HG03469 (cell line): ENCODE results near the gene RREB1.

Experiments used
- ATAC-seq: cut with Tn5 transposase; IDR thresholded peaks from one replicate; pipeline ENCODE4 v1.9.1; 2021; ENCODE audit warnings: mild to moderate bottlenecking, moderate library complexity, moderate number of reproducible peaks; ENCODE audit not compliant: unreplicated experiment

Gene RREB1, protein sequence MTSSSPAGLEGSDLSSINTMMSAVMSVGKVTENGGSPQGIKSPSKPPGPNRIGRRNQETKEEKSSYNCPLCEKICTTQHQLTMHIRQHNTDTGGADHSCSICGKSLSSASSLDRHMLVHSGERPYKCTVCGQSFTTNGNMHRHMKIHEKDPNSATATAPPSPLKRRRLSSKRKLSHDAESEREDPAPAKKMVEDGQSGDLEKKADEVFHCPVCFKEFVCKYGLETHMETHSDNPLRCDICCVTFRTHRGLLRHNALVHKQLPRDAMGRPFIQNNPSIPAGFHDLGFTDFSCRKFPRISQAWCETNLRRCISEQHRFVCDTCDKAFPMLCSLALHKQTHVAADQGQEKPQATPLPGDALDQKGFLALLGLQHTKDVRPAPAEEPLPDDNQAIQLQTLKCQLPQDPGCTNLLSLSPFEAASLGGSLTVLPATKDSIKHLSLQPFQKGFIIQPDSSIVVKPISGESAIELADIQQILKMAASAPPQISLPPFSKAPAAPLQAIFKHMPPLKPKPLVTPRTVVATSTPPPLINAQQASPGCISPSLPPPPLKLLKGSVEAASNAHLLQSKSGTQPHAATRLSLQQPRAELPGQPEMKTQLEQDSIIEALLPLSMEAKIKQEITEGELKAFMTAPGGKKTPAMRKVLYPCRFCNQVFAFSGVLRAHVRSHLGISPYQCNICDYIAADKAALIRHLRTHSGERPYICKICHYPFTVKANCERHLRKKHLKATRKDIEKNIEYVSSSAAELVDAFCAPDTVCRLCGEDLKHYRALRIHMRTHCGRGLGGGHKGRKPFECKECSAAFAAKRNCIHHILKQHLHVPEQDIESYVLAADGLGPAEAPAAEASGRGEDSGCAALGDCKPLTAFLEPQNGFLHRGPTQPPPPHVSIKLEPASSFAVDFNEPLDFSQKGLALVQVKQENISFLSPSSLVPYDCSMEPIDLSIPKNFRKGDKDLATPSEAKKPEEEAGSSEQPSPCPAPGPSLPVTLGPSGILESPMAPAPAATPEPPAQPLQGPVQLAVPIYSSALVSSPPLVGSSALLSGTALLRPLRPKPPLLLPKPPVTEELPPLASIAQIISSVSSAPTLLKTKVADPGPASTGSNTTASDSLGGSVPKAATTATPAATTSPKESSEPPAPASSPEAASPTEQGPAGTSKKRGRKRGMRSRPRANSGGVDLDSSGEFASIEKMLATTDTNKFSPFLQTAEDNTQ (N-terminal part only)

DNA sequence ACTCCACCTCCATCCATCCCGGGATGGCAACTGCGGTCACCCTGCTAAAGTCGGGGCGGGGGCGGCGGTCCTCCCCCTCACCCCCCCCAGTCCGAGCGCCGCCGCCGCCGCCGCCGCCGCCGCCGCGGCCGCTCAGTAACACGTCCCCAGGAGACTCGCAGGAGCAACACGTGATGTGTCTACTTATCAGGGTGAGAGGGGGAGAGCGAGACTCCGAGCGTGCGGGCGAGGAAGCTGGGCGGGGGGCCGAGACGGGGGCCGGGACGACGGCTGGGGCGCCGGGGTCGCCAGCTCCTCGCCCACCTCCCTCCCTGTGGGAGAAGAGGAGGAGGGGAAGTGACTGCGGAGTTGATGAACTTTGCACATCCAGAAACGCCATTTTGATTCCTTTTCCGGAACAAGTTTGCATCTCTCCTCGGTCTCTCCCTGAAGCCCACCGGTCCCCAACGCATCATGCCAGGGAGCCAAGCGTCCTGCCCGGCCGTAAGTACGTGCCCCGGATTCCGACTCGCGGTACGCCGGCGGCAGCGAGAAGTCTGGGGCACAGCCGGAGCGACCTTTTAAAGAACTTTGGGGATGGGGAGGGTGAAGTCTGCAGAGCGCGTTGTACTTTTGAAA is at the start of gene RREB1:
TSS of gene RREB1 (plus strand) at position 384 of the 618 bp plus-strand sequence. CDS start 73,951 bp downstream, outside the sequence.
- peak; percentile 38 for ATAC-seq

DNA sequence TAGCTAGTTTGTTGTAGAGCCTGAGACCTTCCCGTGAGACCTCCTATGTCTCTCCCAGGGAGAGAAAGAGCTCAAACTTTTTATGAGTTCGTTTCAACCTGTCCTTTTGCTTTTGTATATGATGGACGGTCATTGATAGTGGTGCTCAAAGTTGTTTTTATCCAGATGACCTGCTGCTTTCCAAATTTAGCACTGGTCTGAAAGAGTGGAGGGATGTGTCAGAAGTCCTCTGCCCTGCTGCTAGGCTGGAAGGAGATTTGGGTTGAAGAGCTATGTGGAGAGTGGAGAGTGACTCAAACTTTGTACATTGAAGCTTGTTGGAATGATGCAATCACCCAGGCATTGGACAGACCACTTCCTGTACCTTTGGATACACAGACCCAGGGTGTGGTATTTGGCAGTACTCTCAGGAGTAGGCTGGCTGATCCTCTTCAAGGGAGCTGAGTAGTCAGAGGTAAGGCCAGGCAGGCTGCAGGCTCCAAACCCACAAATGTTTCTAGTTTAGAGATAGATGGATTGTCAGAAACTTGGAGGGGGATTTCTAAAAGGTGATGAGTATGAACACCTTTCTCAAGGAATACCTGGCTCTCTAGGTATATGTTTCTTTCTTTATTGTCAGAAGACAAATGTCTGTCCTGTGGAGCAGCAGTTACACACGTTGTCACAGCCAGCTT is 49.4 kb upstream of the RREB1 start:
- no peak for ATAC-seq

DNA sequence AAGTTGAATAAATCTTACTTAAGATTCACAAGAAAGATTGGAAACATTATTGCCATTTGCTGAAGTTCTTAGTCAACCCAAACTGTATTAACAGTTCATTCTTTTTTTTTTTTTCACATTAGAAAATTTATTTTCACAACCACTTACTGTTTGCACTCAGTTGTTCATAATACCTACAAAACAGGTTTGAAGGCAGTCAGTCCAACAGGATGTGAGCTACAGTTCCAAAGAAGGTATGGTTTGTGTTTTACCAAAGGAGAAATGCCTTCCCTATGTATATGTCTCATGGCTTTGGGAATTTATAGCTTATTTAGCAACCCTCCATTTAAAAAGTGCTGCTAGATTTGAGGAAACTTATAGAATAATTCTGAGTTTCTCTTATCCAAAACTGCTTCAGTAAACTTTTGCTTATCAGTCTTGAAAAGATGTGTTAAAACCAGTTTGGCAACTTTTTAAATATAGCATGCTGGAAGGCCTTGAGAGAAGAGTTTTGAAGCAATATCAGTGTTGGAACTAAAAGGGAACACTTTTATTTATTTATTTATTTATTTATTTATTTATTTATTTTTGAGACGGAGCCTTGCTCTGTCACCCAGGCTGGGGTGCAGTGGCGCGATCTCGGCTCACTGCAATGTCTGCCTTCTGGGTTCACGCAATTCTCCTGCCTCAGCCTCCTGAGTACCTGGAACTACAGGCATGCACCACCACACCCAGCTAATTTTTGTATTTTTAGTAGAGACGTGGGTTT is 46.8 kb upstream of the RREB1 start:
- ATAC-seq, result no peak

DNA sequence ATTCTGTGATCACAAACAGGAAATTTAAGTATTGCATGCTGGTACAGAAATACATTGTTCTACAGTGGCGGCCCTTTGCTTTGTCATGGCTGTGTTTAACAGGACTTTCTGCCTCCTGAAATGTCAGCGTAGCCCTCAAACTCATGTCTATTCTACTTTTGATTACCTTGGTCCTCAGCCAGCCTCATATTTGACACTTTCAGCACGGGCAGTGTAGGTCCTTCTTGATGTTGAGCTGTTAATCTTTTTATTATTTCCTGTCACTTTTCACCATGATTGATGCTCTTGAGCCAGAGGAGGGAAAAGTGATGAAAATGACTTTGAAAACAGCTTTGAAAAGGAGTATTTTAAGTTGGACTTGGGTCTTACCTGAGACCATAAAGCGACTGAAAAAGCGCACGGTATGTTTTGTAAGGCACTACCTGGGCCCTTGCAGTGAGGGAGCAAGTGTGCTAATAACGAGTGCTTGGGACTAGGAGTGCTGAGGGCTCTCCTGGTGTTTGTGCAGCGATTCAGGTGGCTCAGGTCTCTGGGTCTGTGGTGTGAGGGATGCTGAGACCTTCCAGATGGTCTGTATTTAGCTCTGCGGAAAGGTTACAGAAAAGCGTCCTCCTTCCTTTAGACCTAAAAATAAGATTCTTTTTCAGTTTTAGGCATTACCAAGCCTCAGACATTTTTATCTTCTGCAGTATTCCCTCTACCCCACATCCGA is 45.2 kb upstream of the RREB1 start:
- no peak for ATAC-seq

DNA sequence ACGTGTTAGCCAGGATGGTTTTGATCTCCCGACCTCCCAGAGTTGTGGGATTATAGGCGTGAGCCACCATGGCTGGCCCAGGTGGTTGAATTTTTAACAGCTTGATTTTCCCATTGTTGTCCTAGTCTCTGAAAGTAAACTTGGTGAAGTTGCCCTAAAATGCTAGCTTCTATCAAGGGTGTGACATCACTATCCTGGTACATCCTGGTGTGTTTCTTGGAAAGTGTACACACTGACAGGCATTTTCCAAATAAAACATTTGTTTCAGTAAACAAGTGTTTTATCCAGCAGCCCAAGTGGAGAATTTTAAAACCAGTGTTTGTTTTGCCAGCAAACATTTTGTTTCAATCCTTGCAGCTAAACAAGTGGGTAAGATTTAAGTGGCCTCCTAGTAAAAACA is 40.5 kb upstream of the RREB1 start:
- no peak for ATAC-seq

DNA sequence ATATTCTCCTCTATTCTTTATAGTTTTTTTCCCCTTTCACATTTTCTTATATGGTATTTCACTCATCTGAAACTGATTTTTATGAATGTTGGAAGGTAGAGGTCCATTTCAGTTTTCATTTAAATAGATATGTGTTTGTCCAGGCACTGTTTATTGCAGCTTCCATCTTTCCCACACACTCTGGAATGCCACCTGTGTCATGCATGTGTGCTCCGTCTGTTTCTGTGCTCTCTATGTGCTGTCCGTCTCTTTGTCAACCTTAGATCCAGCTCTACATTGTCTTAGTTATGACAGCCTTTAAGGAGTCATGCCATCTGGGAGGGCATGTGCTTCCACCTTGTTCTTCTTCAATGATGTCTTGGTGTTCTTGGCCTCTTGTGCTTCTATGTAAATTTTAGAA is 36.4 kb upstream of the RREB1 start:
- ATAC-seq, result no peak

DNA sequence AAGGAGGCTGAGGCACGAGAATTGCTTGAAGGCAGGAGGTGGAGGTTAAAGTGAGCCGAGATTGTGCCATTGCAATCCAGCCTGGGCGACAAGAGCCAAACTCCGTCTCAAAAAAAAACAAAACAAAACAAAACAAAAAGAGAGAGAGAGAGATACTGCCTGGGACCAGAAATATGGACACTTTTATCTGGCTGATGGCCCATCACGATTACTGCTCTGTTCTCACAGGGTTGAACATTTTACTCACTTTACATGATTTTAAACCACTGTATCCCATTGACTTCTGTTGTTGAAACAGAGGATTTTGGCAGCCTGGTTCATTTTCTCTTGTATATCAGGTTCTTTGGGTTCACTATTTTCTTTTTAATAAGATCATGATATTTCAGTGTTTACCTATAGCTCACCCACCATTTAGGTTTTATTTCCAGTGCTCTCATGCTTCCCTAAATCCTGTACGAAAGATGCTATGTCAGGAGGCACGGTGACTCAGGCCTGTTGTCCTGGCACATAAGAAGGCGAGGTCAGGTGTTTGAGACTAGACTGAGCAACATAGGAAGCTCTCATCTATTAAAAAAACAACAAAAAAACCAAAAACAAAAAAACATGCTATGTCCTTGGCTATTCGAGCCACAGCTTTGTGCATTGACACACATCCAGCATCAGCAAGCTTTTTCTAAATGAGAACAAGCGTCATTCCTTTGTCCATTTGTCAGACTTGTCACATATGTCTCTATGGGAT is 34.5 kb upstream of the RREB1 start:
- ATAC-seq, result no peak

DNA sequence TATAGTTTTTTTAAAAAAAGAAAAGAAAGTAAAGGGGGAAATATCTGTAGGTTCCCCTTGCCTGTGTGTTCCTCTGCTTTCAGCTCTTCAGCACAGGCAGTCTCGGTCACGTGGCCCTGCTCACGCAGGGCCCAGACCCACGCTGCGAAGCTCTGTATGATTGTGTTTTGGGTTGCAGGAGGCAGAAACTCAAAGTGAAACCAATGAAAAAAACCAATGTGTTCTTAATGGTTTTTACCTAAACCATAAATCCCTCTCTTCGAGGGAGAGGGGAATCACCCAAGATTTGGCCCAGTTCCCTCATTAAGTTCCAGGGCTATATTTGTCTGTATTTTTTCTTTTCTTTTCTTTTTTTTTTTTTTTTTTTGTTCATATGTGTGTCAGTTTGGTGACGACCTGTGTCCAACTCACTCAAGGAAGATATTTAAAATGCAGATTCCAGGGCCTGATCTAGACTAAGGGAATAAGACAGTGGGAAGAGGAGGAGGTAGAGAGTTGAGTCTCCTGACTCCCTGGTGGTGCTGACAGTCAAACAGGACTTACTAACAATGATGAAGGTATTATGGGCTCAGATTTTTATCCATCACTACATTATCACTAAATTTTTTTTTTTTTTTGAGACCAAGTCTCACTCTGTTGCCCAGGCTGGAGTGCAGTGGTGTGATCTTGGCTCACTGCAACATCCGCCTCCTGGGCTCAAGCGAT is 33.8 kb upstream of the RREB1 start:
- peak; percentile 95 for ATAC-seq

DNA sequence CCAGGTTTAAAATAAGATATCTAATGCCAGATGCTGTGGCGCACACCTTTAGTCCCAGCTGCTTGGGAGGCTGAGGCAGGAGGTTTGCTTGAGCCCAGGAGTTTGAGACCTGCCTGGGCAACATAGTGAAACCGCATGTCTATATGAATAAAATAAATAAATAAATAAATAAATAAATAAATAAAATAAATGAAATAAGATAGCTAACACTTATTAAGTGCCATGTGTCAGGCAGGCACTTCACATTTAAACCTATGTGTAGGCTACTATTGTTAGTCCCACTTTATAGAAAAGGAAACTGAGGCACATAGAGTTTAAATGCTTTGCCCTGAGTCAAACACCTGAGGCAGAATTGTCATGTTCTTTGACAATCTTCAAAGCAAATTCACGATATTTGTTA is 32.9 kb upstream of the RREB1 start:
- ATAC-seq, result no peak

DNA sequence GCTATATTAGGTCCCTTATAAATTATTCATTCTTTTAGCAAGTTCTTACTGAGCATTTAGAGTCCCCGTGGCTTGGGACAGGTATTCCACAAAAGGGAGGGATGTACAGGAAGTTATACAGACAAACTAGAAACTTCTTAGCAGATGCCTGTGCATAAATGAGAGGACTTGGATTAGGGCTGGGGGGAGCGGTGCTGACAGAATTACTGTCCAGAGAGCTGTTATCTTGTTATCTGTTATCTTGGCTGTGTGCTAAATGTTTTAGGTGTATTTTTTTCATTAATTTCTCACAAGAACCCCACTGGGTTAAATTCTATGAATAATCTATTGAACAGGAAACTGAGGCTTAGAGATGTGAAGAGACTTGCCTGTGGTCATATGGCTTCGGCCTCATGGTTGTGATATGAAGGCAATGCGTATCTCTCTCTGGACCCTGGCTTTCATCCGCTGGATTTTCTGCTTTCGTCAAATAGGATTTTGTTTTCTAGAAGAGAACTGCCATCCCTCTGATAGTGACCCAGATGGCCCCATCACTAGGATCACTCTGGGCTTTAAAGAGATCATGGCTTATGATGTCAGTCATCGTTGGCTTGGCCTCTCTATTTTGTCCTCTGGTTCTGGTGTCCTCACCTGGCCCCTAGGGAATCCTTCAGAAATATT is 32.3 kb upstream of the RREB1 start:
- ATAC-seq, result no peak

DNA sequence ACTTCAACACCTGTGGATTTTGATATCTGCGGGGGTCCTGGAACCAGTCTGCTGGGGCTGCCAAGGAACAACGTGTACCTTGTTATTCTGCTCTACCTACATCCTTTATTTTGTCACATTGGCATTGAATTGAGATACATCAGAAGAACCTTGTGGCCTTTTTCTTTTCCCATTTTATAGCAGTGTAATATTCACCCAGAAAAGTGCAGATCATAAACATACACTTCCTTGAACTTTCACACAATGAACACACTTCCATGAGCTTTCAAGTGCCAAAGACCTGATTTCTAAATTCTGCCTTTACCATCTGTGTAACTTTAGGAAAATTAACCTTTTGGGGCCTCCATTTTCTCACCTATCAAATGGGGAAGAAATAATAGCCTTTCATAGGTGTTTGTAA is 29.9 kb upstream of the RREB1 start:
- ATAC-seq, result no peak

DNA sequence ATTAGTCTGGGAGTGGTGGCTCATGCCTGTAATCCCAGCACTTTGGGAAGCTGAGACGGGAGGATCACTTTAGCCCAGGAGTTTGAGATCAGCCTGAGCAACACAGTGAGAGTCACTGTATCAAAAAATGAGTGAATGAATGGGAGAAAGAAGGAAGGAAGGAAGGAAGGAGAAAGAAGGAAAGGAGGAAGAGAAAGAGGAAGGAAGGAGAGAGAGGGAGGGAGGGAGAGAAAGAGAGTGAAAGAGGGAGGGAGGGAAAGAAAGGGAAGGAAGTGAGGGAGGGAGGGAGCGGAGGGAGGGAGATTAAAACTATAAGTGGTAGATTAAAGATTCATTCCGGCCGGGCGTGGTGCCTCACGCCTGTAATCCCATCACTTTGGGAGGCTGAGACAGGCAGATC is 28.9 kb upstream of the RREB1 start:
- no peak for ATAC-seq

DNA sequence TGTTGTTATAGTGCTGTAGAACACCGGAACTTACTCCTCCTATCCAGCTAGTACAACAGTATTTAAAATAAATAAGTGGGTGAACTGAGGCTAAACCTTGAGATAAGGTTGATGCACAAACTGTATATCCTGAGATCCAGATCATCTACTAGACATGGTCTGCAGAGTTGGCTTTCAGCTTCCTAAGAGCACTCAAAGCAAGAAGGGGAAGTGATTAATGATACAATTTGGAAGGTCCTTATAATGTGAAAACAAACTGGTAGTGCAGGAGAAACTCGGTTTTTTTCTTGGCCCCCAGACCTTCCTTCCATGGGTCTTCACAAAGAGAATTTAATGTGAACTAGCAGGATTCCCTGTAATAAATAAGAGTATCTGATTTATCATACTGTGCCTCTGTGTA is 27.4 kb upstream of the RREB1 start:
- no peak for ATAC-seq

DNA sequence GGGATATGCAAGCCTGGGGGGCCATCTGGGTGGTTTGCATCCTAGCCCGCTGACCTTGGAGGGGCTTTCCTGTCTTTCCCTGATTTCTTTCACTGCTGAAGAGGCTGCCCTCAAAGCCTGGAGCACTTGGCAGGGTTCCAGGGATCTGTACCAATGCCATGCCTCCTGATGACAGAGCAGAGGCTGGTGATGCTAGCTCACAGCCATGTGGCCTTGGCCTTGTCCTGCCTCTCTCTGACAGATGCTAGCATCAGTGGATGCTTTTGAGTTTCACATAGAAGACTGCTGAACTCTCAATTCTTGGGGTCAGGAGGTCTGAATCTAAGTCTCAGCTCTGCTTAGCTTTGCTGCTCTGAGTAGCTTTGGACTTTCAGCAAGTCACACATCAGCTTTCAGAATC is 21.9 kb upstream of the RREB1 start:
- peak; percentile 26 for ATAC-seq

DNA sequence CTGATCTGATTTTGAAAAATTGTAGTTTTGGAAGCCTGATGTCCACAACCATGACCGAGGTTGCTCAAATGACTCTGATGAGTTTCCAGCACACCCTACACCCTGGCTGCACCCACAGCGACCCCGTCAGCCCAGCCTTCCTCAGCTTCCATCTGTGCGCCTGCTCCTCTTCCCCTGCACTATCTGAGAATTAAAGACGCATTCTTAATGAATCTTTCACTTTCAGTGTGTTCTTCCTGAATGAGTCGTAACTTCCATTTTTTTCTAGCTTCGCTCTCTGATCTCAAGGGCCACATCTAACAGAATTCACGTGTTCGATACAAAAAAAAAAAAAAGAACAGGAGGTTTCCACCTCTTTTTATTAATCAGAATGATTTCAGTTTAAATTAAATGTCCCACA is 21.3 kb upstream of the RREB1 start:
- peak; percentile 41 for ATAC-seq

DNA sequence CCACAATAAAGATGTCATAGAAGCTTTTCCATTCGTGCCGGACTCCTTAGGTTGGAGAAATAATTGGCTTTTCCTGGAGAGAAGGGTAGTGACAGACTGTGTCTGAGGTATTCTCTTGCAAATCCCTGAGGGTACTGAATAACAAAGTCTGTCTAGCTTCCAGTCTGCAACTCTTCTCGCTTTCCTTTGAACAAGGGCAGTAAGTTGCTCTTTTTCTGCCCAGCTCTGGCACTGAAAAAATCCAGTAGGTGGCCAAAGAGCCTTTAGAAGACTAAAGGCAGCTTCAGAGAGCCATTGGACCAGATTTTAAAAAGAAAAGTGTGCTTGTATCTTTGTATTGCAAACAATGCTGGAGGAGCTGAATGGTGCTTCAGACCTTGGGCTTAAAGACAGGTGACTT is 20.7 kb upstream of the RREB1 start:
- ATAC-seq, result no peak

DNA sequence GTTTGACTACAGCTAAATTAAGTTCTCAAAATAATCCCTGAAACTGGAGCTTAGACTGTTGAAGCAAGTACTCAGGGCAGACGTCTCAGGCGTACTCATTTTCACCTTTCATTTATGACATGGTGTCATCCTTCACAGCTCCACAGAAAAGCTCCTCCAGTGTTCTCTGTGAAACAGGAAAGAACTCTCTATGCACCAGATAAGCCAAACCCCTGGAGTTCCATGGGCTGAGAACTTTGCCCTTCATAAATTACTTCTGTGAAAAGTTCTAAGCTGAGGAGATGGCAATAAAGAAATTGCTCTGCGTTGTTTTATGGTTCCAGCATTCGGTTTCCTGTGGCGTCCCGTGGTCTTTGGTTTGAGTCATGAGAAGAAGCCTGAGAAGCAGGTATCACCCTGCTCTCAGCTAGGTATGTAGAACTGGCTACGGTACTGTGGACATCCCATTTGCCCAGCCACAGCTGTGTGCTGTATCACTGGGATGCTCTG is 20.2 kb upstream of the RREB1 start:
- ATAC-seq, result peak; percentile 43
